Measurements from ENCODE around the gene YWHAG. TPM values are rescaled to one million over a fixed set of nuclear protein-coding genes. Genes with fewer than 3 reads are reported as not detected.
A peak's percentile ranks its signal among the peaks of the same experiment; 100 is the strongest.

Gene YWHAG
- total and polyA plus RNA-seq, 9 of the 15 experiments (the other 6 are each of a cell fraction or from before 2014, with no cell fraction given): 30.4 to 246 (median 94.5) TPM

- TF ChIP-seq ELF4 (CRISPR knock-in tag; IDR thresholded peaks at IDR 0.05) (no peak), ETS1 (conservative IDR thresholded peaks at IDR 0.05; ENCODE audit: control insufficient read depth, low read depth, low read length) (peak; percentile 82), E2F5 (CRISPR knock-in tag; IDR thresholded peaks at IDR 0.05) (no peak), RBM15 (IDR thresholded peaks at IDR 0.05; ENCODE audit: insufficient read depth, low read length) (peak; percentile 96; the same call in 1 of the 2 replicates), TAF15 (IDR thresholded peaks at IDR 0.05; ENCODE audit: low read depth, low read length) (no peak), CHD4 (IDR thresholded peaks at IDR 0.05; ENCODE audit: insufficient read depth, insufficient replicate concordance, low read depth, low read length, poor library complexity, severe bottlenecking) (no peak), ZNF224 (CRISPR knock-in tag; IDR thresholded peaks at IDR 0.05) (no peak; the same call in 1 of the 2 replicates), HIVEP1 (CRISPR knock-in tag; IDR thresholded peaks at IDR 0.05) (no peak), ERF (CRISPR knock-in tag; IDR thresholded peaks at IDR 0.05) (peak; percentile 91), GATAD2A (IDR thresholded peaks at IDR 0.05) (no peak; the same call in 1 of the 2 replicates), ZNF408 (CRISPR knock-in tag; IDR thresholded peaks at IDR 0.05; ENCODE audit: low read depth) (no peak), YY1 (IDR thresholded peaks at IDR 0.05; ENCODE audit: borderline replicate concordance in 1 of 3, control insufficient read depth in 1 of 3, extremely low read depth in 1 of 3, insufficient read depth in 3 of 3, insufficient read length in 1 of 3, insufficient replicate concordance in 2 of 3, low read depth in 1 of 3, low read length in 2 of 3) (peak; percentile 75 to 93 (median 87))
- TF ChIP-seq, protein P1, sequence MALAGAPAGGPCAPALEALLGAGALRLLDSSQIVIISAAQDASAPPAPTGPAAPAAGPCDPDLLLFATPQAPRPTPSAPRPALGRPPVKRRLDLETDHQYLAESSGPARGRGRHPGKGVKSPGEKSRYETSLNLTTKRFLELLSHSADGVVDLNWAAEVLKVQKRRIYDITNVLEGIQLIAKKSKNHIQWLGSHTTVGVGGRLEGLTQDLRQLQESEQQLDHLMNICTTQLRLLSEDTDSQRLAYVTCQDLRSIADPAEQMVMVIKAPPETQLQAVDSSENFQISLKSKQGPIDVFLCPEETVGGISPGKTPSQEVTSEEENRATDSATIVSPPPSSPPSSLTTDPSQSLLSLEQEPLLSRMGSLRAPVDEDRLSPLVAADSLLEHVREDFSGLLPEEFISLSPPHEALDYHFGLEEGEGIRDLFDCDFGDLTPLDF (CRISPR knock-in tag; IDR thresholded peaks at IDR 0.05): no peak; the same call in 1 of the 2 replicates
- TF ChIP-seq, protein P2, sequence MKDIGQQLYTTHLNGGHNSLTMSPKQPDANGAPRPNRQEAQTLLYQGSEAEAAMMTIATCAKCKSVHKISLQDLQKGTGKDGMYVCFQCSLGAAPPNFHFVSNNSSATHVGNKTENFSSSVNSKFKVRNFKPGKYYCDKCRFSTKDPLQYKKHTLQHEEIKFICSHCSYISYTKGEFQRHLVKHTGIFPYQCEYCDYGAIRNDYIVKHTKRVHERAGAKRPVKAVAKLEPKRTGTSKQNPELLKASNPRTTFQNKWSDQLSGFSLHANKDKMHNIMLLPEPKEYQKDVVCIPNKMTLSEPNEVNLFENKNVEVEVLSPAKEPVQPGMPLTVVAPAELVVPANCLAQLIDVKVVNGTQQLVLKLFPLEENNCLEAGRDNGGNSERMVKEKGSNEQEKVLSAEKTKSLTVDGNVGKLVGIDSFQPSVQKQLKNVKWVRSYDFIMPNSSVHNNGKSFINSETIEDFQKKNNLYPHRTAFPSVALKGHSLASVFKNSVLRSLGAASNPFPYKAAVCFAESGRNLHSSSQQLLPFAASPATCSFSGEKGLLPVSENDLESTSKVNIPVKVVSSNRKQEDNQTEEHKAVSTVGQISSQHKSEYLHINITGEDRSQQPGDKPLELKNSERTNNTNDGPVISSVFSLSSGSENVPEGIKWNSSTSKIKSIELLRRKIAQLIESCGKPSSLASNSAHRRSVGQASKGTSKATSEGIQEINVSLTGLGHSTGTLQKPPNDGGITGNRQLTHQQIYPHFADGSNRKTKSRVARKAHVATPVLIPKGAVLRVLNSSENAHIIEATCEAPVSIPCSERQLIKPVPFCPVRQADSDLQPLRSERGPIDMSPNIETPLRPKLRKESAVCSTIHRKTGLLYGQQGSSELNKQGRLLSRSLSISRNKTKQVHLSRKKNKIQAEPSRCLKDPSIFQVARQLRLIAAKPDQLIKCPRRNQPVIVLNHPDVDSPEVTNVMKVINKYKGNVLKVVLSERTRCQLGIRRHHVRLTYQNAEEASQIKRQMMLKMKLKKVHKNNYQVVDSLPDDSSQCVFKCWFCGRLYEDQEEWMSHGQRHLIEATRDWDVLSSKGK (CRISPR knock-in tag; IDR thresholded peaks at IDR 0.05): no peak
- TF ChIP-seq, protein P3, sequence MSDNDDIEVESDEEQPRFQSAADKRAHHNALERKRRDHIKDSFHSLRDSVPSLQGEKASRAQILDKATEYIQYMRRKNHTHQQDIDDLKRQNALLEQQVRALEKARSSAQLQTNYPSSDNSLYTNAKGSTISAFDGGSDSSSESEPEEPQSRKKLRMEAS (CRISPR knock-in tag; IDR thresholded peaks at IDR 0.05): peak; percentile 46; the same call in 1 of the 2 replicates
- TF ChIP-seq, protein P4, sequence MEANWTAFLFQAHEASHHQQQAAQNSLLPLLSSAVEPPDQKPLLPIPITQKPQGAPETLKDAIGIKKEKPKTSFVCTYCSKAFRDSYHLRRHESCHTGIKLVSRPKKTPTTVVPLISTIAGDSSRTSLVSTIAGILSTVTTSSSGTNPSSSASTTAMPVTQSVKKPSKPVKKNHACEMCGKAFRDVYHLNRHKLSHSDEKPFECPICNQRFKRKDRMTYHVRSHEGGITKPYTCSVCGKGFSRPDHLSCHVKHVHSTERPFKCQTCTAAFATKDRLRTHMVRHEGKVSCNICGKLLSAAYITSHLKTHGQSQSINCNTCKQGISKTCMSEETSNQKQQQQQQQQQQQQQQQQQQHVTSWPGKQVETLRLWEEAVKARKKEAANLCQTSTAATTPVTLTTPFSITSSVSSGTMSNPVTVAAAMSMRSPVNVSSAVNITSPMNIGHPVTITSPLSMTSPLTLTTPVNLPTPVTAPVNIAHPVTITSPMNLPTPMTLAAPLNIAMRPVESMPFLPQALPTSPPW (CRISPR knock-in tag; IDR thresholded peaks at IDR 0.05): no peak
Observed at GRCh38 chr7:76358481-76359110, at the start of gene YWHAG (continued).
